Measurements from ENCODE around the gene RAB30. TPM values are rescaled to one million over a fixed set of nuclear protein-coding genes. Genes with fewer than 3 reads are reported as not detected.
"Not testable (repeated sequence)": the region's sequence is repeated elsewhere in the genome, so short reads cannot be mapped to it uniquely, and the experiment has no call there.

The RAB30 gene
- total RNA-seq, 6 experiments from 2014 or later = 17.6 to 22.2 (median 19.4) TPM

- Mint-ChIP-seq H3K9me3 (no peaks in the 10 kb centered on the region), H3K4me3 (no peak overlapping the region), H3K4me1 (ENCODE audit: low read depth) (peaks cover 65% of the 10 kb centered on the region), H3K27ac (no peak overlapping the region), H3K36me3 (ENCODE audit: low read depth) (peaks cover 19% of the 10 kb centered on the region), H3K27me3 (ENCODE audit: insufficient read depth) (no peaks in the 10 kb centered on the region; the same call in 1 of the 2 replicates)
- DNase-seq = no peak
- no peak for TF ChIP-seq CTCF (IDR thresholded peaks at IDR 0.05)
These were observed 95.8 kb downstream of the RAB30 start for GRCh38 chr11:82975882-82976281.

- H3K9me3 Mint-ChIP-seq = no peaks in the 10 kb centered on the region
- no peak for TF ChIP-seq CTCF (IDR thresholded peaks at IDR 0.05)
- H3K27me3 Mint-ChIP-seq (ENCODE audit: insufficient read depth) = no peaks in the 10 kb centered on the region; the same call in 1 of the 2 replicates
- H3K4me1 Mint-ChIP-seq (ENCODE audit: low read depth) = peaks cover 55% of the 10 kb centered on the region
- no peak overlapping the region for H3K27ac Mint-ChIP-seq
- no peak for DNase-seq
- no peak overlapping the region for H3K4me3 Mint-ChIP-seq
- H3K36me3 Mint-ChIP-seq (ENCODE audit: low read depth) = peaks cover 18% of the 10 kb centered on the region
These were observed 96.8 kb downstream of the RAB30 start for GRCh38 chr11:82974851-82975250.

- Mint-ChIP-seq H3K4me1 (ENCODE audit: low read depth) (peaks cover 48% of the 10 kb centered on the region), H3K4me3 (no peak overlapping the region), H3K36me3 (ENCODE audit: low read depth) (peaks cover 18% of the 10 kb centered on the region), H3K27me3 (ENCODE audit: insufficient read depth) (no peaks in the 10 kb centered on the region; the same call in 1 of the 2 replicates), H3K27ac (no peak overlapping the region), H3K9me3 (no peaks in the 10 kb centered on the region)
- DNase-seq = no peak
- no peak for TF ChIP-seq CTCF (IDR thresholded peaks at IDR 0.05)
These were observed 97.6 kb downstream of the RAB30 start for GRCh38 chr11:82974135-82974534.

GRCh38 chr11:82972103-82972502 lies 99.6 kb downstream of the RAB30 start:
- Mint-ChIP-seq H3K4me3 (no peak overlapping the region), H3K27ac (no peak overlapping the region), H3K36me3 (ENCODE audit: low read depth) (peaks cover 6% of the 10 kb centered on the region; the same call in 1 of the 2 replicates), H3K9me3 (no peaks in the 10 kb centered on the region), H3K27me3 (ENCODE audit: insufficient read depth) (no peaks in the 10 kb centered on the region; the same call in 1 of the 2 replicates), H3K4me1 (ENCODE audit: low read depth) (peaks cover 28% of the 10 kb centered on the region)
- no peak for DNase-seq
- no peak for TF ChIP-seq CTCF (IDR thresholded peaks at IDR 0.05)

GRCh38 chr11:82971519-82971946 lies 100.2 kb downstream of the RAB30 start:
- not testable (repeated sequence) for H3K36me3 Mint-ChIP-seq (ENCODE audit: low read depth); H3K27ac Mint-ChIP-seq; H3K9me3 Mint-ChIP-seq; H3K4me3 Mint-ChIP-seq; H3K27me3 Mint-ChIP-seq (ENCODE audit: insufficient read depth); DNase-seq
- H3K4me1 Mint-ChIP-seq (ENCODE audit: low read depth) = peaks cover 26% of the 10 kb centered on the region

- H3K4me1 Mint-ChIP-seq (ENCODE audit: low read depth) = peaks cover 17% of the 10 kb centered on the region
- not testable (repeated sequence) for DNase-seq; H3K9me3 Mint-ChIP-seq; H3K27me3 Mint-ChIP-seq (ENCODE audit: insufficient read depth); H3K36me3 Mint-ChIP-seq (ENCODE audit: low read depth); H3K27ac Mint-ChIP-seq; H3K4me3 Mint-ChIP-seq
These were observed 101.1 kb downstream of the RAB30 start for GRCh38 chr11:82970507-82971083.
